GM23338 (cell line): Measurements from ENCODE around the gene EHD3. TPM values are rescaled to one million over a fixed set of nuclear protein-coding genes. Genes with fewer than 3 reads are reported as not detected.
A peak's percentile ranks its signal among the peaks of the same experiment; 100 is the strongest.

Source experiments
- ATAC-seq: fragments of 200-7000 bp; cut with Tn5 transposase; 3 replicates; pipeline ENCODE4 v1.9.1; 2020
- DNase-seq: peaks from one replicate; pipeline ENCODE4 v3.0.0-alpha.2; 2015; ENCODE audit warnings: low spot score
- H2AFZ ChIP-seq: fragments of 200-600 bp; sonication (generic); 2 replicates; pipeline ENCODE4 v1.8.0; 2016; ENCODE audit warnings: antibody characterized with exemption, mild to moderate bottlenecking, moderate library complexity
- H3F3A ChIP-seq: fragments of 200-600 bp; sonication (generic); replicated peaks from 2 replicates; pipeline ENCODE4 v1.8.0; 2017; ENCODE audit warnings: antibody characterized with exemption, mixed run types, low read depth
- H3K27ac ChIP-seq: fragments of 200-600 bp; sonication (generic); 2 replicates; pipeline ENCODE4 v1.6.1; 2016; ENCODE audit warnings: low read depth
- H3K27me3 ChIP-seq: fragments of 200-600 bp; sonication (generic); 2 replicates; pipeline ENCODE4 v1.8.0; 2016; ENCODE audit warnings: mild to moderate bottlenecking, mixed run types, moderate library complexity; ENCODE audit not compliant: insufficient read depth
- H3K36me3 ChIP-seq: fragments of 200-600 bp; sonication (generic); 2 replicates; pipeline ENCODE4 v1.8.0; 2016; ENCODE audit warnings: mild to moderate bottlenecking; ENCODE audit not compliant: insufficient read depth
- H3K4me1 ChIP-seq: fragments of 200-600 bp; sonication (generic); 2 replicates; pipeline ENCODE4 v1.8.0; 2016; ENCODE audit warnings: mild to moderate bottlenecking, moderate library complexity; ENCODE audit not compliant: insufficient read depth
- H3K4me2 ChIP-seq: fragments of 200-600 bp; sonication (generic); 2 replicates; pipeline ENCODE4 v1.7.1; 2017; ENCODE audit warnings: mixed run types
- H3K4me3 ChIP-seq: fragments of 200-600 bp; sonication (generic); 2 replicates; pipeline ENCODE4 v1.6.1; 2016; ENCODE audit warnings: mixed run types
- H3K79me2 ChIP-seq: fragments of 200-600 bp; sonication (generic); replicated peaks from 2 replicates; pipeline ENCODE4 v1.8.0; 2017; ENCODE audit warnings: mild to moderate bottlenecking; ENCODE audit not compliant: insufficient read depth
- H3K9me2 ChIP-seq: fragments of 200-600 bp; sonication (generic); 2 replicates; pipeline ENCODE4 v1.8.0; 2017; ENCODE audit not compliant: insufficient read depth
- H4K20me1 ChIP-seq: fragments of 200-600 bp; sonication (generic); replicated peaks from 2 replicates; pipeline ENCODE4 v1.8.0; 2017; ENCODE audit warnings: mild to moderate bottlenecking; ENCODE audit not compliant: insufficient read depth
- H3K27ac Mint-ChIP-seq: 2 replicates; pipeline ENCODE4 v1.8.0; 2020; ENCODE audit warnings: inconsistent platforms, mild to moderate bottlenecking, moderate library complexity, mixed read lengths
- H3K27me3 Mint-ChIP-seq: 3 replicates; pipeline ENCODE4 v1.8.0; 2022; ENCODE audit warnings: low read depth, mild to moderate bottlenecking, moderate library complexity, mixed read lengths, inconsistent platforms; ENCODE audit not compliant: insufficient read depth, poor library complexity
- H3K36me3 Mint-ChIP-seq: 3 replicates; pipeline ENCODE4 v1.8.0; 2021; ENCODE audit warnings: low read depth, mild to moderate bottlenecking, inconsistent platforms, moderate library complexity, mixed read lengths
- H3K4me1 Mint-ChIP-seq: 3 replicates; pipeline ENCODE4 v1.8.0; 2020; ENCODE audit warnings: mild to moderate bottlenecking, inconsistent platforms, mixed read lengths
- H3K4me3 Mint-ChIP-seq: 3 replicates; pipeline ENCODE4 v1.8.0; 2021; ENCODE audit warnings: moderate library complexity, mild to moderate bottlenecking, inconsistent platforms, mixed read lengths
- H3K9me3 Mint-ChIP-seq: 3 replicates; pipeline ENCODE4 v1.8.0; 2020; ENCODE audit warnings: moderate library complexity, mild to moderate bottlenecking, inconsistent platforms, mixed read lengths
- CREB1 ChIP-seq: fragments of 250-450 bp; sonication (Bioruptor Pico); IDR thresholded peaks from 2 replicates; pipeline ENCODE4 v1.5.0; 2020; ENCODE audit warnings: low read depth, mild to moderate bottlenecking, moderate library complexity
- NANOG ChIP-seq: IDR thresholded peaks from 2 replicates; pipeline ENCODE4 v1.6.1; 2016; ENCODE audit warnings: antibody characterized with exemption, borderline replicate concordance
- POLR2AphosphoS5 ChIP-seq: IDR thresholded peaks from 2 replicates; pipeline ENCODE4 v1.6.1; 2016; ENCODE audit warnings: antibody characterized with exemption, low read depth
- ZNF114 ChIP-seq: fragments of 250-450 bp; sonication (Bioruptor Pico); IDR thresholded peaks from 2 replicates; pipeline ENCODE4 v1.5.0; 2020; ENCODE audit warnings: mild to moderate bottlenecking, moderate library complexity
- polyA plus RNA-seq: library from polyadenylated mRNA; unstranded; fragments of >200 nt; fragmentation: Nextera tagmentation; extraction: Ambion mirVana; gene quantifications from 2 replicates; pipeline ENCODE4 v1.2.1, GENCODE V29; 2016
- total RNA-seq: library from RNA; depleted of rRNA; stranded (reverse); fragments of >200 nt; shearing (Covaris generic); gene quantifications from 2 replicates; pipeline ENCODE4 v1.2.3, GENCODE V29; 2014
- TF ChIP-seq, protein P1 (sequence below): IDR thresholded peaks from one replicate; pipeline ENCODE4 v1.6.1; 2018; ENCODE audit warnings: antibody characterized with exemption; ENCODE audit not compliant: unreplicated experiment
- TF ChIP-seq, protein P2 (sequence below): IDR thresholded peaks from 2 replicates; pipeline ENCODE4 v1.6.1; 2016; ENCODE audit warnings: antibody characterized with exemption

The EHD3 gene
- total and polyA plus RNA-seq, 2 experiments from 2014 or later, result 3.3 to 12.6 TPM

DNA sequence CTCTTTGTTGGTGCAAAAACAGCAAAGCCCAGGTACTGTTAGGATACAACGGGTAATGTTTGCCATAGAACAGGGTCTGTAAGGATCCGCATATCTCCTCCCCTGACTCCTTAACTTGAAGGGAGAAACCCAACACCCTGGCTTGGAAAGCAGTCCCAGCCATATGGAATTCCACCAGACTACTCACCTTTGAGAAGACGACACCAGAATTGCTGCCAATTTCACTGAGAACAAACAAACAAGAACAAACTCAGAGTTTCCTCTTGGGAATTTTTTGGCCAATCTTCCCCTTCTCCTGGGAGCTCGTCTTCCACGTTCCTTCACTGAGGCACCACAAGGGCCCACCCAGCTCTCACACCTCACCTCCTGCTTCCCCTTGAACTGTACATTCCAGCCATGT is 45.8 kb upstream of the EHD3 start:
- DNase-seq (peak; percentile 6), ATAC-seq (no peak; the same call in 1 of the 3 replicates)
- H3K27me3 ChIP-seq, result no peaks in the 10 kb centered on the region
- no peaks in the 10 kb centered on the region for H3K4me1 ChIP-seq
- TF ChIP-seq, protein P1, sequence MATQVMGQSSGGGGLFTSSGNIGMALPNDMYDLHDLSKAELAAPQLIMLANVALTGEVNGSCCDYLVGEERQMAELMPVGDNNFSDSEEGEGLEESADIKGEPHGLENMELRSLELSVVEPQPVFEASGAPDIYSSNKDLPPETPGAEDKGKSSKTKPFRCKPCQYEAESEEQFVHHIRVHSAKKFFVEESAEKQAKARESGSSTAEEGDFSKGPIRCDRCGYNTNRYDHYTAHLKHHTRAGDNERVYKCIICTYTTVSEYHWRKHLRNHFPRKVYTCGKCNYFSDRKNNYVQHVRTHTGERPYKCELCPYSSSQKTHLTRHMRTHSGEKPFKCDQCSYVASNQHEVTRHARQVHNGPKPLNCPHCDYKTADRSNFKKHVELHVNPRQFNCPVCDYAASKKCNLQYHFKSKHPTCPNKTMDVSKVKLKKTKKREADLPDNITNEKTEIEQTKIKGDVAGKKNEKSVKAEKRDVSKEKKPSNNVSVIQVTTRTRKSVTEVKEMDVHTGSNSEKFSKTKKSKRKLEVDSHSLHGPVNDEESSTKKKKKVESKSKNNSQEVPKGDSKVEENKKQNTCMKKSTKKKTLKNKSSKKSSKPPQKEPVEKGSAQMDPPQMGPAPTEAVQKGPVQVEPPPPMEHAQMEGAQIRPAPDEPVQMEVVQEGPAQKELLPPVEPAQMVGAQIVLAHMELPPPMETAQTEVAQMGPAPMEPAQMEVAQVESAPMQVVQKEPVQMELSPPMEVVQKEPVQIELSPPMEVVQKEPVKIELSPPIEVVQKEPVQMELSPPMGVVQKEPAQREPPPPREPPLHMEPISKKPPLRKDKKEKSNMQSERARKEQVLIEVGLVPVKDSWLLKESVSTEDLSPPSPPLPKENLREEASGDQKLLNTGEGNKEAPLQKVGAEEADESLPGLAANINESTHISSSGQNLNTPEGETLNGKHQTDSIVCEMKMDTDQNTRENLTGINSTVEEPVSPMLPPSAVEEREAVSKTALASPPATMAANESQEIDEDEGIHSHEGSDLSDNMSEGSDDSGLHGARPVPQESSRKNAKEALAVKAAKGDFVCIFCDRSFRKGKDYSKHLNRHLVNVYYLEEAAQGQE, result no peak
- no peak for TF ChIP-seq NANOG
- H3K27ac ChIP-seq, result no peak overlapping the region
- H3K4me2 ChIP-seq, result no peak overlapping the region
- Mint-ChIP-seq H3K9me3 (peaks cover 3% of the 10 kb centered on the region; the same call in 1 of the 3 replicates), H3K27ac (no peak overlapping the region), H3K4me3 (no peak overlapping the region), H3K36me3 (no peaks in the 10 kb centered on the region), H3K27me3 (peaks cover 7% of the 10 kb centered on the region), H3K4me1 (peaks cover 5% of the 10 kb centered on the region; the same call in 2 of the 3 replicates)
- no peaks in the 10 kb centered on the region for H3K36me3 ChIP-seq
- H3K9me2 ChIP-seq, result no peaks in the 10 kb centered on the region; the same call in 1 of the 2 replicates
- no peaks in the 10 kb centered on the region for H3F3A ChIP-seq
- H4K20me1 ChIP-seq, result no peaks in the 10 kb centered on the region
- H3K79me2 ChIP-seq, result no peaks in the 10 kb centered on the region
- no peak overlapping the region for H2AFZ ChIP-seq
- no peak overlapping the region for H3K4me3 ChIP-seq

DNA sequence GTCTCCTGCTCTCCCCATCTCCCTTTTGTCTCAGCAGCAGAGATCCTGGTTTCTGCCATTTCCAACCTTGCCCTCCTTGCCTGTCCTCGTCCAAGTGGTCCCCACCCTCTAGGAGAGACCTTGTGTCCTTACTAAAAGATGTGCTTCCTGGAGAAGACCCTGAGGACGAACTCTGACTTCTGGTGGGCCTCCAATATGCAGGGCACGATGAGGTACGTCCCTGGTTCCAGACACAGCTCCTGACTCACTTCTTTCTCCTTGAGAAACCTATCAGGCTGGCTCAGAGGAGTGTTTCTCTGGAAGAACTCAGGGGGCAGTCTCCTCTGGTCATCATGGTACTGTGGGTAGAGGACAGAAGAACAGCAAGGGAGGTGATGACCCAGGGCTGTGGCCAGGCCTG is 44.8 kb upstream of the EHD3 start:
- Histone ChIP-seq H3K36me3 (no peaks in the 10 kb centered on the region), H3K4me2 (no peak overlapping the region), H3K27me3 (no peaks in the 10 kb centered on the region), H3F3A (no peaks in the 10 kb centered on the region), H3K4me1 (no peaks in the 10 kb centered on the region), H3K9me2 (no peaks in the 10 kb centered on the region; the same call in 1 of the 2 replicates), H3K27ac (no peak overlapping the region), H4K20me1 (no peaks in the 10 kb centered on the region), H3K4me3 (no peak overlapping the region), H2AFZ (no peak overlapping the region), H3K79me2 (no peaks in the 10 kb centered on the region)
- no peak for DNase-seq
- TF ChIP-seq ZNF114 (CRISPR knock-in tag) (no peak), POLR2AphosphoS5 (no peak), CREB1 (CRISPR knock-in tag) (no peak)
- TF ChIP-seq, protein P2, sequence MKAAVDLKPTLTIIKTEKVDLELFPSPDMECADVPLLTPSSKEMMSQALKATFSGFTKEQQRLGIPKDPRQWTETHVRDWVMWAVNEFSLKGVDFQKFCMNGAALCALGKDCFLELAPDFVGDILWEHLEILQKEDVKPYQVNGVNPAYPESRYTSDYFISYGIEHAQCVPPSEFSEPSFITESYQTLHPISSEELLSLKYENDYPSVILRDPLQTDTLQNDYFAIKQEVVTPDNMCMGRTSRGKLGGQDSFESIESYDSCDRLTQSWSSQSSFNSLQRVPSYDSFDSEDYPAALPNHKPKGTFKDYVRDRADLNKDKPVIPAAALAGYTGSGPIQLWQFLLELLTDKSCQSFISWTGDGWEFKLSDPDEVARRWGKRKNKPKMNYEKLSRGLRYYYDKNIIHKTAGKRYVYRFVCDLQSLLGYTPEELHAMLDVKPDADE, result no peak
- Mint-ChIP-seq H3K4me3 (no peak overlapping the region), H3K4me1 (peaks cover 6% of the 10 kb centered on the region; the same call in 2 of the 3 replicates), H3K9me3 (peaks cover 2% of the 10 kb centered on the region; the same call in 1 of the 3 replicates), H3K27me3 (peaks cover 5% of the 10 kb centered on the region), H3K36me3 (no peaks in the 10 kb centered on the region), H3K27ac (no peak overlapping the region)
- no peak for ATAC-seq

DNA sequence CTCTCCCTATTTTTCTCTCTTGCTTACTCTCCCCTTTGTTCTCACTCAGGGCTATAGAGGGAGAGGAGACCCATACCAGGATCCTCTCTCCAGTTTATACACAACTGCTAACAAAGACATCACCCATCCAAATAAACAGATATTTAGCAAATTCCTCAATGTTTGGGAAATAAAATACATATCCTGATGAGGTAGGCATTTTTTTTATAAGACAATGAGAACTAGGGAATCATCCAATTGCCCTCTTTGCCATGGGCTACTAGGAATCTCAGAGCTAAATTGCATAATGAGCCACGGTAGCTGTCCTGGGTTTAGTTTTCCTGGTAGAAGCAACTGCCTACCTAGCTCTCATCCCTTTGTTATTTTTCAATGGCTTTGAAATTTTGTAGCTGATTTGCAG is 43.8 kb upstream of the EHD3 start:
- Histone ChIP-seq H3K4me2 (no peak overlapping the region), H3K9me2 (no peaks in the 10 kb centered on the region; the same call in 1 of the 2 replicates), H2AFZ (no peak overlapping the region), H3K4me1 (no peaks in the 10 kb centered on the region), H3K27me3 (no peaks in the 10 kb centered on the region), H3F3A (no peaks in the 10 kb centered on the region), H3K79me2 (no peaks in the 10 kb centered on the region), H4K20me1 (no peaks in the 10 kb centered on the region), H3K27ac (no peak overlapping the region), H3K4me3 (no peak overlapping the region), H3K36me3 (no peaks in the 10 kb centered on the region)
- DNase-seq, result no peak
- H3K27me3 Mint-ChIP-seq, result peaks cover 8% of the 10 kb centered on the region
- no peaks in the 10 kb centered on the region for H3K9me3 Mint-ChIP-seq
- peaks cover 6% of the 10 kb centered on the region; the same call in 2 of the 3 replicates for H3K4me1 Mint-ChIP-seq
- no peak for TF ChIP-seq ZNF114 (CRISPR knock-in tag)
- TF ChIP-seq, protein P1, result no peak
- H3K27ac Mint-ChIP-seq, result no peak overlapping the region
- no peak overlapping the region for H3K4me3 Mint-ChIP-seq
- no peak for ATAC-seq
- H3K36me3 Mint-ChIP-seq, result no peaks in the 10 kb centered on the region
